Upper lobe of left lung (tissue), 6 donors: Measurements from ENCODE around the gene GNPTG. TPM values are rescaled to one million over a fixed set of nuclear protein-coding genes. Genes with fewer than 3 reads are reported as not detected.

ENCODE experiments used
- ATAC-seq, 2 donors: fragments of 200-7000 bp; cut with Tn5 transposase; one replicate each; pipeline ENCODE4 v1.9.1; 2022; ENCODE audit warnings: mild to moderate bottlenecking in 2 of 2, moderate library complexity in 2 of 2; ENCODE audit not compliant: low FRiP score in 2 of 2
- DNase-seq, 2 donors: peaks; one replicate each; pipeline ENCODE4 v3.0.0-alpha.2; 2019 to 2020
- H3K27ac ChIP-seq, 4 donors: fragments of 200-600 bp; sonication (generic); one replicate each; pipeline ENCODE4 v1.5.1; 2016 to 2019
- H3K27me3 ChIP-seq, 4 donors: fragments of 200-600 bp; sonication (generic); one replicate each; pipeline ENCODE4 v1.5.1; 2017 to 2019
- H3K36me3 ChIP-seq, 4 donors: fragments of 200-600 bp; sonication (generic); one replicate each; pipeline ENCODE4 v1.5.1; 2016 to 2019
- H3K4me1 ChIP-seq, 4 donors: fragments of 200-600 bp; sonication (generic); one replicate each; pipeline ENCODE4 v1.5.1; 2018 to 2019
- H3K4me3 ChIP-seq, 4 donors: fragments of 200-600 bp; sonication (generic); one replicate each; pipeline ENCODE4 v1.5.1; 2017 to 2019; ENCODE audit warnings: mild to moderate bottlenecking in 2 of 4, moderate library complexity in 1 of 4
- H3K9me3 ChIP-seq, 4 donors: fragments of 200-600 bp; sonication (generic); one replicate each; pipeline ENCODE4 v1.5.1; 2018 to 2019
- CTCF ChIP-seq, 6 experiments: fragments of 450-650 bp in 4 of 6; fragments of 200-600 bp in 2 of 6; sonication (generic) in 2 of 6; IDR thresholded peaks; one replicate each; pipeline ENCODE4 v1.5.1; 2016 to 2019; ENCODE audit warnings: antibody characterized with exemption in 6 of 6
- EP300 ChIP-seq, 4 donors: sonication (generic); formaldehyde crosslinking; IDR thresholded peaks; one replicate each; pipeline ENCODE4 v1.5.1; 2017; ENCODE audit warnings: antibody characterized with exemption in 4 of 4, control low read depth in 2 of 4
- POLR2A ChIP-seq, 4 donors: fragments of 450-650 bp; IDR thresholded peaks; one replicate each; pipeline ENCODE4 v1.5.1; 2016 to 2017; ENCODE audit warnings: antibody characterized with exemption in 4 of 4, mild to moderate bottlenecking in 2 of 4
- POLR2AphosphoS5 ChIP-seq, 2 donors: sonication (generic); formaldehyde crosslinking; IDR thresholded peaks; one replicate each; pipeline ENCODE4 v1.5.1; 2017; ENCODE audit warnings: antibody characterized with exemption in 2 of 2
- WGBS, 2 donors: methylation state at CpG; one replicate each; pipeline ENCODE4 v1.1.5; 2017 to 2018; 5-methylcytosine and 5-hydroxymethylcytosine counted together
- total RNA-seq, 6 donors: library from RNA; depleted of rRNA in 4 of 6; stranded (reverse); fragments of >200 nt in 4 of 6; gene quantifications; one replicate each; pipeline versions ENCODE4 v1.1.0 to v1.2.1, GENCODE V29; 2016 to 2021
- donor health status: DM: no; HTN: no; CAD: no; lungs with moderate emphysema.
- donor health status: DM: no; HTN: yes; CAD: no; lungs with severe emphysema.

GNPTG gene
- total RNA-seq, 6 donors from 2014 or later = 32.8 to 106 (median 93.0) TPM

GRCh38 chr16:1308977-1309885 lies 42.5 kb upstream of the GNPTG start, which contains the start of gene UBE2I:
TSS of gene UBE2I (plus strand) at chr16:1309636. CDS start at chr16:1314031, 4,395 bp downstream.
- H3K9me3 ChIP-seq = no peaks in the 10 kb centered on the region
- peak; percentile 94 to 96 for ATAC-seq
- H3K4me3 ChIP-seq = peak within 1 kb of the TSS; percentile 81 to 91 (median 84)
- H3K27me3 ChIP-seq = no peaks in the 10 kb centered on the region
- peaks cover under 1 to 18% (median 12%) of the 10 kb centered on the region in 4 donors for H3K36me3 ChIP-seq
- WGBS, 2 donors = 3 to 5% methylated on average over 11 to 12 of the region's 117 CpGs
- peak within 1 kb of the TSS; percentile 97 to 99 (median 98) for H3K27ac ChIP-seq
- TF ChIP-seq EP300 (IDR thresholded peaks at IDR 0.05) = no peak
- TF ChIP-seq CTCF (IDR thresholded peaks at IDR 0.05) = peak in 1 of 6 experiments; percentile 9
- TF ChIP-seq POLR2A (IDR thresholded peaks at IDR 0.05) = peak in 2 of 4 donors; percentile 37 to 79
- TF ChIP-seq POLR2AphosphoS5 (IDR thresholded peaks at IDR 0.05) = peak; percentile 33 to 44
- H3K4me1 ChIP-seq = peaks cover 31 to 47% (median 32%) of the 10 kb centered on the region in 4 donors
- DNase-seq = peak; percentile 93 to 97

GRCh38 chr16:1309888-1310831 lies 41.6 kb upstream of the GNPTG start:
- peak overlapping the region; percentile 69 to 99 (median 86) for H3K27ac ChIP-seq
- no peaks in the 10 kb centered on the region for H3K27me3 ChIP-seq

GRCh38 chr16:1310832-1311200 lies 40.9 kb upstream of the GNPTG start:
- 0 to 4% methylated on average over 6 to 14 of the region's 14 CpGs for WGBS, 2 donors
- ATAC-seq = no peak
- no peaks in the 10 kb centered on the region for H3K27me3 ChIP-seq
- TF ChIP-seq POLR2AphosphoS5 (IDR thresholded peaks at IDR 0.05) (no peak), EP300 (IDR thresholded peaks at IDR 0.05) (no peak), POLR2A (IDR thresholded peaks at IDR 0.05) (no peak), CTCF (IDR thresholded peaks at IDR 0.05) (no peak)
- H3K27ac ChIP-seq = peak overlapping the region in 3 of 4 donors; percentile 69 to 99 (median 98)
- H3K36me3 ChIP-seq = peaks cover 14 to 33% (median 28%) of the 10 kb centered on the region in 4 donors
- H3K4me3 ChIP-seq = peak overlapping the region; percentile 81 to 91 (median 84)
- DNase-seq = no peak
- peaks cover 31 to 47% (median 32%) of the 10 kb centered on the region in 4 donors for H3K4me1 ChIP-seq
- H3K9me3 ChIP-seq = no peaks in the 10 kb centered on the region

More at GRCh38 chr16:1309888-1310831, 41.6 kb upstream of the GNPTG start:
- Histone ChIP-seq H3K4me3 (peak overlapping the region; percentile 81 to 91 (median 84)), H3K9me3 (no peaks in the 10 kb centered on the region), H3K4me1 (peaks cover 31 to 47% (median 32%) of the 10 kb centered on the region in 4 donors), H3K36me3 (peaks cover 8 to 27% (median 21%) of the 10 kb centered on the region in 4 donors)
- DNase-seq (peak; percentile 77 to 92), ATAC-seq (no peak)
- WGBS, 2 donors = 1% methylated on average over 18 to 36 of the region's 77 CpGs
- TF ChIP-seq POLR2A (IDR thresholded peaks at IDR 0.05) (no peak), EP300 (IDR thresholded peaks at IDR 0.05) (no peak), CTCF (IDR thresholded peaks at IDR 0.05) (peak in 1 of 6 experiments; percentile 6), POLR2AphosphoS5 (IDR thresholded peaks at IDR 0.05) (peak; percentile 11 to 36)

GRCh38 chr16:1311212-1311737 lies 40.5 kb upstream of the GNPTG start:
- Histone ChIP-seq H3K36me3 (peaks cover 19 to 38% (median 32%) of the 10 kb centered on the region in 4 donors), H3K4me3 (peak overlapping the region; percentile 81 to 91 (median 84)), H3K4me1 (peaks cover 31 to 47% (median 32%) of the 10 kb centered on the region in 4 donors), H3K27me3 (no peaks in the 10 kb centered on the region), H3K27ac (peak overlapping the region in 3 of 4 donors; percentile 2 to 98 (median 69)), H3K9me3 (no peaks in the 10 kb centered on the region)
- ATAC-seq (no peak), DNase-seq (no peak)
- TF ChIP-seq EP300 (IDR thresholded peaks at IDR 0.05) = no peak
- no peak for TF ChIP-seq POLR2A (IDR thresholded peaks at IDR 0.05)
- no peak for TF ChIP-seq POLR2AphosphoS5 (IDR thresholded peaks at IDR 0.05)
- 9 to 15% methylated on average over 5 to 12 of the region's 13 CpGs for WGBS, 2 donors
